Colon (tissue), 2 donors: ENCODE measurements around the gene RPL19.

ENCODE experiments used
- FAIRE-seq: peaks from 2 replicates; lab custom pipeline; 2012; peaks lifted over from hg19 to GRCh38; lab: Jason Lieb, UNC
- donor health status: control.
- donor health status: control.

Gene RPL19

DNA sequence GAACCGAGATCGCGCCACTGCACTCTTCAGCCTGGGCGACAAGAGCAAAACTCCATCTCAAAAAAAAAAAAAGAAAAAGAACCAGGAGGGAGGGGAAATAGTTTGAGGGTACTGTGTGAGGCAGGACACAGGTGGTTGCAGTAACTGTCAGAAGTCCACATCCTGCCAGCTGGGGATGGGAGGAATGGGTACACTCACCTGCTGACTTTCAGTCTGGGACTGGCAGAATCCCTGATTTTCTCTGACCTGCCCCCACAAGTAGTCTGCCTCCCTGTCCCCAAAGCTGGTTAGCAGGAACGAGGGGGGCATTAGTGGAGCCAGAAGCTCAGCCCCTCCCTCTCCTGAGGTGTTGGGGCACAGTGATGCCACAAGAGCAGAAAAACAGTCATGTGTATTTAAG lies 27.0 kb upstream of the RPL19 start:
- FAIRE-seq = no peak

DNA sequence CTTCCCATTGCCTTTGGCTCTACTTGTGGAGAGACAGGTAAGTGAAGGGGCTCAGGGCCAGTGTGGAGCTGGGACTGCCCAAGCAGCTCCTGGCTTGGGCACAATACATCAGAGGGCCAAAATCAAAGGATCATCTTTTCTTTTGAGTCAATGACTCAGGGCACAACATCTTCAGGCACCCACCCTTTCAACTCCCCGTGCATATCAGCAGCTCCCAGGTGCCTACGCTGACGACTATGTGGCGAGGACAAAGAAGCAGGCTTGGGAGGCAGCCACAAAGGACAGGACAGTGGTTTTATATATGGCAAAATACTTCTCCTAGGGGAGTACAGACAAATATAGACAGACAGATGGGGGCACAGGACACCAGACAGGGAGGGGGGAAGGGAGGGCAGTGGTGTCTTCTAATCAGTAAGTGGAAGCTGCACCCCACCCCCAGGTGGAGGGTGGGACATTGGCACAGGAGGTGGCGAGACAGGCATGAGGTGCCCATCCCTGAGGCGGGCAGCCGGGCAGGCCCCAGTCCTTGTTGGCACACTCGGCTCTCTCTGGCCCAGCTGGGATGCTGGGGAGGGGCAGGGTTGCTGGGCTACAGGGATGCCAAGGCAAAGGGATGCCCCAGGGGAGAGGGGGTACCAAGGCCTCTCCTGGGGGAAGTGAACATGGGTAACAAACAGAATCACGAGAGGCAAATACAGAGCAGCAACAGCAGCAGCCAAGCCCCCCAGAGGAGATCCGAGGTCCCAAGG lies 26.4 kb upstream of the RPL19 start:
- FAIRE-seq = no peak

DNA sequence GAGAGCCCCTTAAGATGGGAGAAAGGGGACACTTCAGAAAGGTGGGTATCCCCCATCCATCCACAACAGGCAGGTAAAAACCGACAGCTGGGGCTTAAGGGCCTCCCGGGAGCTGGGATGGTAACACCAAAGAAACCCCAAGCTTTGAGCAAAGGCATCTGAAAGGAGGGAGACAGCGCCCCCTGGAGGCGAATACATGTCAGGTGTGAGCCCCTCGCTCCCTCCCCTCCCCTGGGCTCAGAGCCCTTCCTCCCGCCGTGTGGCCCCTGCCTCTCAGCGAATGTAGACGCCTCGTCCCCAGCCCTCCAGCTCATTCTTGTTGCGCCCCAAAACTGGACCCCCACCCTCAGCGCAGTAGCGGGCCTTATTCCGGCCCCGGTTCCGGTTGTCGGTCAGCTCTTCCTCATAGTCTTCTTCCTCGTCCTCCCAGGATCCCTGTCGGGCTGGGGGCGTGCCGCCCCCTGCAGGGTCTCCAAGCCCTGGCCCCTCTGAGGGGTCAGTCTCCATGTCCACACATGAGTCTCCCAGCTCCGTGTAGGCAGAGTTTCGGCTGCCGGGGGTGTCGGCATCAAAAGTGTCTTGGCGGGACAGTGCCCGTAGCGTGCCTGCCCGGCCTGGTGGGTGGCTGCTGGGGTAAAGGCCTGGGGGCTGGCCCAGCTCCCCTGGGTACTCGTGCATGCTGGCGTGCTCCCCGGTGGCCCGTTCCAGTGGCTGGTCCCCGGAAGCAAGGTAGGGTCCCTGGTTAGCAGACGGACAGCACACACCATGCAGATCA lies 25.0 kb upstream of the RPL19 start:
- no peak for FAIRE-seq

DNA sequence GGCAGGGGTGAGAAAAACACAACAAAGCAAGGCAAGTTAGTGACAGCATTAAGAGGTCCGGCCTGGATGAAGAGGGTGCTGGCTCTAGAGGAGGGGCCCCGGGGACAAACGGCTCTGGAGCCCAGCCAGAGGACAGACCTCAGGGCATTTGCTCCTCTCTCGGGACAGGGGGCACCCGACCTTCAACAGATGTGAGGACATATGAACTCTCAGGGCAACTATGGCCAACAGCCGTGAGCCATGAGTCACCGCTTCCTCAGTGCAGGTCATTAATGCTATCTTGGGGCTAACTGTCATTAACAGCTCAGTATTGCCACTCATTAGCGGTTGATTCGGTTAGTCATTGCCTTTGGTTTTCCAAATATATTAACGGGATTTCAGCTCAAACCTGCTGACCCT lies 24.4 kb upstream of the RPL19 start:
- no peak for FAIRE-seq

DNA sequence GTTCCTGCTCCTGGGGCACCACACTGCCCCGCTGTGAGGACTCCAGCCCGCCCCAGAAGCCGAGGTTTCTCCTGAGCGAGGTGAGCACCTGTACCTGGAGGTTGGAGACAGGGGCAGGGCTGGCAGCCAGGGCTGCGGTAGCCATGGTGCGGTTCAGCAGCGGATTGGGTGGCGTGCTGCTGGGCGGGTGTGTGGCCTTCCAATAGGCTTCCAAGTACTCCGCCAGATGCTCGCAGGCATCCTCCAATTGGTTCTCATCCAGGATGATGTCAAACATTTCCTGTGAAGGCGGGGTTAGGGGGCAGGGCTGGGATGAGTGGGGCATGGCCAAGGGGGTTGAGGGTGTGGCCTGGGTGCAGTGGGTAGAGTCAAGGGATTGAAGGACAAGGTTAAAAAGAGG lies 22.8 kb upstream of the RPL19 start:
- no peak for FAIRE-seq

DNA sequence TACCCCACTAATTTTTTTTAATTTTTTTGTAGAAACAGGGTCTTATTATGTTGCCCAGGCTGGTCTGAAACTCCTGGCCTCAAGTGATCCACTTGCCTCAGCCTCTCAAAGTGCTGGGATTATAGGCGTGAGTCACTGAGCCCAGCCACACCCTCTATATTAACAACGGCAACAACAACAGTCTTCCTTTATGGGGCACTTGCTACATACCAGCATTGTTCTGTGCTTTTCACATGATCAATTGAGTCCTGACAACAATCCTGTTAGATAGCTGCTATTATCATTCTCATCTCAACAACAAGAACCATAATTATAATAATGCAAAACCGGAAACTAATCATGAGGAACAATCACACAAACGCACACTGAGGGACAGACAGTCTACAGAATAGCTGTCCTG lies 21.5 kb upstream of the RPL19 start:
- FAIRE-seq = no peak

DNA sequence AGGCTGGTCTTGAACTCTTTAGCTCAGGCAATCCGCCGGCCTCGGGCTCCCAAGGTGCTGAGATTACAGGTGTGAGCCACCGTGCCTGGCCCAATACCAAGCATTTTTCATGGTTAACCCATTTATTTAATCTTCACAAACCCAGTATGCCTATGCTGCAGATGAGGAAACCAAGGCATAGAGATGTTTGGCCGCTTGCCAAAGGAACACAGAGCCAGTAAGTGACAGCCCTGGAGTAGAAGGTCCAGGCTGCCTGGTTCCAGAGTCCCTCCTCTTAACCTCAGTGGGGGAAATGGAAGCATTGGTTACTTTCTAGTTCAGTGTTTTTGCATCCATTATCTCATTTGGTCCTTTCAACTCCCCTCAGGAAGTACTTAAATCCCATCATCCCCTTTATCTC lies 18.8 kb upstream of the RPL19 start:
- FAIRE-seq = no peak

DNA sequence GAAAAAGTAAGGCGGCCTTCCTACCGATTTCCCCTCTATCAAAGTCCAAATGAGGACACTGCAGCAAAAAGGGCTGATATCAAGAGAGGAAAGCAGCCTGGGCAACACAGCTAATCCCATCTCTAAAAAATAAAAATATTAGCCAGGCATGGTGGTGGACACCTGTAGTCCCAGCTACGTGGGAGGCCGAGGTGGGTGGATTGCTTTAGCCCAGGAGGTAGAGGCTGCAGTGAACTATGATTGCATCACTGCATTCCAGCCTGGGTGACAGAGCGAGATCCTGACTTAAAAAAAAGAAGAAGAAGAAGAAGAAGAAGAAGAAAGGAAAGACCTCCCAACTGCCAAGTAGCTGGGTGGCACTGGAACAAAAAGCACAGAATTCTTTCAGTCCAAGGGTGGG lies 17.0 kb upstream of the RPL19 start:
- no peak for FAIRE-seq

DNA sequence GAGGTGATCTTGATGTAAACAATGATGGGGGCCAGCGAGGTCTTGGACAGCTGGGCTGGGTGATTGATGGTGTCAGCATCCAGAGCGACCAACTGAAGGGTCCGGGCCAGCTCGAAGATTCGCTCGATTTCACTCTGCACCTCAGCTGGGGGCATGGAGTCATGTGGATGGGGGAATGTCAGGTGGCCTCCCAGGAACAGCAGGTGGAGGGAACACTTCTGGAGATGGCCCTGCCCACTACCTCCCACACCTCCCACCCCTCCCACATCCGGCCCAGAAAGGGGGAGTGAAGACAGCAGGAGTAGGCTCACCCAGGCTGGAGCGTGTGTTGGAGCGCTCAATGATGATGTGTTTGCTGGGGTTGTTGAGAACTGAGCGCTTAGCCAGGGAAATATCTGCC lies 16.4 kb upstream of the RPL19 start:
- no peak for FAIRE-seq

DNA sequence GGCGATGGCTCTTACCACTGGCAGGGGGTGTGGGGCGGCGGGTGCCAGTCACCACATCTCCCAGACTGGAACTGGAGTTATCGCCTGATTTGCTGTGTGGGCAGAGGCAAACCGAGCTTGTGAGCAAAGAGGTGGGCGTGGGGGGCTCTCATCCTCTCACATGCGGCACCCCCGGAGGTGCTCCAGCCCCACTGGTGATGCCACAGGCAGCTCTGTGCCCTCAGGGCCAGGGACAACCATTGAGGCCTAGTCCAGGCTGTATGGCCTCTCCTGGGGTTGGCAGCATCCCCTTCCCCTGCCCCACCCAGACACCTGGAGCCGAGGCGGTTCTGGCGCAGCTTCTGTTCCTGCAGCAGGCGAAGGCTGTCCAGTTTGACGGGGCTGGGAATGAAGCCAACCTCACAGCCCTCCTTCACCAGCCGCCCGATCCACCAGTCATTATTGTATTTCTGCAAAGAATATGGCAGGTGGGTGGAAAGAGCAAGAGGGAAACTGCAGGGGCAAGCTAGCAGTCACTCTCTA lies 13.5 kb upstream of the RPL19 start:
- no peak for FAIRE-seq

DNA sequence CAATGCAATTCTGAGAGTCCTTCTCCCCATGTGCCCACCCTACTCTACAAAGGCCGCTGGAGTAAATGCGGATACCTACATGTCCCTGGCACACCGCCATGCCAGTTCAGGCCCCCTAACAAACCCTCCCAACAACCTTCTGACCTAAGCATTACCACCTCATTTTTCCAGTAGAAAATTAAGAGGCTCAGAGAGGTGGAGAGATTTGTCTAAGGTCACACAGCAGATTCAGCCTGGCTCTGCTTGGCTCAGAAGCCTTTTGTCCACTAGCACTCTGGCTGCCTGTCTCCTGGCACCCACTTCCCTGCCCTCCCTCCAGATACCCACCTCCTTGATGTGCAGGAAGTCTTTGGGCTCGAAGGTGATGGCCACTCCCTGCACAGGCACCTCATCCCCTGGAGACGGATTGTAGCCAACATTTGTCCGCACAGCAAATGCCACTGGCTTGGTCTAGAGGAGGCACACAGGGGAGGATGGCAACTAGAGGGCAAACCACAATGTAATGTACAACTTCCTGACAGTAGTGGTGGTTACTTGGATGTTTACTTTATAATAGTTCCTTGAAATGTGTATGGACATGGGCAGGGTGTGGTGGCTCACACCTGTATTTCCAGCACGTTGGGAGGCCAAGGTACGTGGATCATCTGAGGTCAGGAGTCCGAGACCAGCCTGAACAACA lies 12.8 kb upstream of the RPL19 start:
- FAIRE-seq = no peak

DNA sequence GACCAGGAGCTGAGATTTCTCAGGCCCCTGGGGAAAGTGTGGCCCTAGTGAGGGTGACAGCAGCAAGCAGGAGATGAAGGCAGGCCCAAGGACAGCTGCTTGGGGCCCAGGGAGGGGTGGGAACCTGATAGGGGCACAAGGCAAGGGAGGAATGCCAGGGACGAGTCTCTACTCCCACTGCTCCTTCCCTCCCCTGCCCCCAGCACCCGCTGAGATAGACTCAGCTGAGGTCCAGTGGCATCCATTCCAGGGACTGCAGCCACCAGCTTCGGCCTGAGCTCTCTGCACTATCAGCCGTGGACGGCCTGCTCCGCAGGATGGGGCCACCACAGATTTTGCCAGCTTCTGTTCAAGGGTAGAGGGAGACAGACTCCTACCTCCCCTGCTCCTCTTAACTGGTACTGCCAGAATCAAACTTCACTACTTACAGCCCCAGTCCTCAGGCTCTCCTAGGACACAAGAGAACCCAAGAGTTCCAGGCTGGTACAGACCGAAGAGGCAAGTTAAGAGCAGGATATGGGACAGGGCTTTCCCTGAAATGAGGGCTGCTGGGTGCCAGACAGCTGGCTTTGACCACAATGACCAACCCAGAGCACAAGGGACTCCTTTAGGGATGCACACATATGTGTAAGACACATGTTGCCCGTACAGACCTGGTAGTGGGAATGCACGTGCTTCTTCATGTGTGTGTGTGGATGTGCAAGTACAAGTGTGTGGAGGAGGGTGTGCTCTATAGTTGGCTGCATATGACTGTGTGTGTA lies 8.2 kb upstream of the RPL19 start:
- no peak for FAIRE-seq

DNA sequence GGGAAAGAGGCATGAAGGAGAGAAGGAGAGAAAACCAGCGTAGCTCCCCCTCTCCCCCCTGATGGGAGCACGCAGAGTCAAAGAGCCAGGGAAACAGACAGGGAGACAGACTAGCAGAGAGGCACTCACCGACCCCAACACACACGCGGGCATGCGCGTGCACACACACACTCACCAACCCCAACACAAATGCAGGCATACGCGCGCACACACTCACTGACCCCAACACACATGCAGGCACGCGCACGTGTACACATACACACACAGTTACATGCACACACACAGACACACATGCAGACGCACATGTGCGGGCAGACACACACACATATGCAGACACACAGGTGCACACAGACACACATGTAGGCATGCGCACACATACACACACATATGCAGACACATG lies 7.2 kb upstream of the RPL19 start:
- no peak for FAIRE-seq

DNA sequence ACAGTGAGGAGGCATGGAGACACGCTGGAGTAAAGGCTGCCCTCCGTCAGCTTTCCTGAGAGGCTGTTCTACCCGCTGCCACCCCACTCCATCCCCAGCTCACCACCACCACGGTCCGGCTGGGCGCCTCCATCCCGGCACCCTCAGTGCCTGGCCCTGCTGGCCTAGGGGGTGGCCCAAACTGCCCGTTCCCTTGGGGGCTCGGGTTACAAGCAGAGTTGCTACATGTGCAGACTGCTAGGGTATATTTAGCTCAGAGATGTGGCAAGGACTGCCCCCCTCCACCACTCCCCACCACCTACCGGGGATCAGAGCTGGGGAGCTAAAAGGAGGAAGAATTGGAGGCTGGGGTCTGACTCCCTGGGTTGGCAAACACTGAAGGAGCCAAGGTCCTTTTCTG lies 6.7 kb upstream of the RPL19 start:
- no peak for FAIRE-seq

DNA sequence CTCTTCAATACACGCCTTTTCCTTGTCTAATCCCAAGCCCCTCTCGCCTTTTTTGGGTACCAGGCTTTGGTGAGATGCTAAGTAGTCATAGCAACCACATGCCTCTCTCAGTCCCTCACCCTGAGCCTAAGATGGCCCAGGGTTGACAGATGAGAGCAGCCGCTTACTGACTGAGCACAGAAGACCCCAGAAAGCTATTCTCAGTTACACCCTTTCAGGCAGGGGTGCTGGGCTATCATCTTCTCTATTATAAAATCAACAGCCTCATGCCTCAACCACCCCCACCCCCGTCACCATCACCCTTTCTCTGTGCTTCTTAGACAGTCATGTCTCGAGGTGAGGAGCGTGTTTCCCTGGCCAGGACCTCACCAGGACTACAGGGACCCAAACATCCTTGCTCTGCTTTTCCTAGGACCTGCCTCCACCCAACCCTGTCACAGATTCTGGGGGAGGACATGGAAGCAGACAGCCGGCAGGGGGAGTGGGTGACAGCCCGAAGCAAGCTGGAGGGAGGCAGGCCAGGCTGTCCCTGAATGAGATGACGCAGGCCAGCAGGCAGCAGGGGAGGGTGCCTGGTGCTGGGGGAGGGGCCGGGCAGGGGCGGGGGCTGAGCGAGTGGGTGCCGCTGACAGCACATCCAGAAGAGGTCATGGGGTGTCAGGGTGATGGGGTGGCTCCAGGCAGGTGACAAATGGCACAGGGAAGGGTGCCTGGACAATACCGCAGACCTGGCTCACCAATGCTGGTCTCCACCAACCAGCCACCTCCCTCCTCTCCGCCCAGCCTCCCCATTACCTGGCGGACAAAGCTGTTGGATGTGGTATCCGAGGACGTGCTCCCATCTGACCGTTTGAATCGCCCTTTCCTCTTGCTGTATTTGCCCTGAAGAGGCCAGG lies 5.7 kb upstream of the RPL19 start:
- no peak for FAIRE-seq

DNA sequence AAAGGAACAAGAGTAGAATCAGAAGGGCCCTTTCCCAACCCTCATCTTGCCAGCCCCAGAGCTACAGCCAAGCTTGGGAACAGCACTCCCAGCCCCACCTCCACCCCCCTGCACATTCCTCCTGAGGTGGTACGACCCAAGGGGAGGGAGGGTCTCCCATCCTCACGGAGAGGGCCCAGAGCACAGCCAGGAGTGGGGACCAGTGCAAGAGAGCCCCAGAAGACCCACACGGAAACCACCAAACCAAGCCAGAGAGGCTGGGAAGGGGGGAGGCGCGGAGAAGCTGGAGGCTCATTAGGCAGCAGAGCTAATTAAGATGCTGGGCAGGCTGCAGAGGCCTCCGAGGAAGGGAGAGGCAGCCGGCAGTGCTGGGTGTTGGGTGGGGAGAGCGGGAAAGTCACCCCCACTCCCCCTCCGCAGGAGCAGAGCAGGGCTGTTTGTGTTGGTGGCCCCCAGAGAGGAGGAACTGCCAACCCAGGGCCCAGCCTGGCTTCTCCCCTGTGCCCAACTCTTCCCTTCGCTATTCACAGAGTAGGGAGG lies 5.0 kb upstream of the RPL19 start:
- FAIRE-seq = no peak

DNA sequence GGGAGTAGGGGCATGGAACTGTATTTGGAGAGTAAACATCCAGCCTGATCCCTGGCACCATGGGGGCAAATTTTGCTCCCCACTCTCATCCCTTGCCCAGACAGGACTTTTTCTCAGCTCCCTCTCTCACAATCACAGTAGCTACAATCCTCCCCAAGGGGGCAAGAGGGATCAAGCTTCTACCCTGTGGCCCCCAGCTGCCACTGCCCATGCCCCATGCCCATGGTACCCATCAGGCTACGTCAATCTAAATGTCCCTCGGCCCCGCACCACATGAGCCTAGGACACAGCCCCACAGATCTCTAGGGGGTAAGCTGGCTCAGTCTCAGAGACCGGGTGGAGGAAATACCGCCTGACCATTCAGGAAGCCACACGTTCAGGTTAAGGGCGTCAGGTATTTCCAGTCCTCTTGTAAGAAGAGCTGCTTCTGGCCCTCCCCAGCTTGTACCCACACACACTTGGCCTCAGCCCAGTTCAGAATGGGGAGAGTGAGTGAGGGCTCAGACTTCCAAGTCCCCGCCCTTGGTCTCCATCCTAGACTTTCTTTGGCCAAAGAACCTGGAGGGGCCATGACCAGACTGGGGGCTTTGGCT lies 4.4 kb upstream of the RPL19 start:
- FAIRE-seq = no peak

DNA sequence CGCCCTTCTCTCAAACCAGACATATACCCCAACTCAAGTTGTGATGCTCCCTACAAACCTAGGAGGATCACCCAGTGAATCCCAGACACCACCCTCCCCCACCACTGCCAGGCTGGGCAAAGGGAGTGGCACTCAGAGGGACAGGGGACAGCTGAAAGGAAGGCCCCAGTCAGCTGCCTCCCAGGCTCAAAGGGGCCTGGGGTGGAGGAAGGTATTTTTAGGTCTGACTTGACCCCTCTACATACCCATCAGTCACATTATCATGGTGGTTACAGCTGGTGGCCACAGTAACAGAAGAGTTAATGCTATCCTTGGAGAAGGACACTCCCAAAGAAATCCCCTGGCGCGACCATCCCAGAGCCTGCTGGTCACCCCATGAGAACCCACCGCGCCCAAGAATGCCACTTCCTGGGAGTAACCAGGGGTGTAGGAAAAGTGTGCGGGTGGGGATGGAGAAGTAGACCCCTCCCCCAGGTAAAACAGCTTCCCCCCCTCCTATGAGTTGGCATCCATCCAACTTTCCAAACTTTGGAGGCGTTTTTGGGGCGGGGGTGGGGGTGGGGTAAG lies 3.8 kb upstream of the RPL19 start:
- FAIRE-seq = no peak

DNA sequence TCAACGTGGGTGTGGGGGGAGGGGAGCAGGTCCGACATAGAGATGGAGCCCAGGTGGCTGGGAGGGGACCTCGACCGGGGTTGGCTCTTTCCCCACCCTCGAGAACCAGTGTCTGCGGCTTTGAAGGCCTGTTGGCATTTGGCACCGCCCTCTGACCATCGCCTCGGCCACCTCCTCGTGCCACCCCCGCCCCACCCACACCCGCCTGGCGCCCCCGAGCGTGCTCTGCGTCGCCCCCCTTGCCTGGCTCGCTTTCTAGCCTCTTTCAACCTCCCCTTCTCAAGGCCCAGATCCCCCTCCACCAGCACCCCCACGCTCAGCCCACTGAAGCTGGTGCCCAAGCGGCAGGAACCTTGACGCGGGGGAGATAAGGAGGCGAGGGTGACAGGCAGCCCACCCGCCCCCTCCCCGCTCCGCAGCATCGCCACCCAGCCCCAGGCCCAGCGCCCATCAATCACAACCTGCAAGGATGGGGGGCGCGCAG lies 3.2 kb upstream of the RPL19 start:
- no peak for FAIRE-seq
